ENCODE results near the gene GAPDHS. TPM values are rescaled to one million over a fixed set of nuclear protein-coding genes. Genes with fewer than 3 reads are reported as not detected.

The GAPDHS gene
- total and polyA plus RNA-seq, 4 donors: not detected

- DNase-seq (ENCODE audit: low spot score): no peak
- WGBS: 89% methylated on average over 7 of the region's 7 CpGs
- H3K4me1 ChIP-seq (ENCODE audit: control insufficient read depth in 4 of 4, insufficient read depth in 4 of 4, low read length in 3 of 4): no peaks in the 10 kb centered on the region
- no peak for TF ChIP-seq HNF4G (IDR thresholded peaks at IDR 0.05)
- no peak for TF ChIP-seq JUND (IDR thresholded peaks at IDR 0.05)
- TF ChIP-seq FOXA1 (IDR thresholded peaks at IDR 0.05): no peak
- TF ChIP-seq TAF1 (conservative IDR thresholded peaks at IDR 0.05): no peak
- TF ChIP-seq FOXA2 (IDR thresholded peaks at IDR 0.05): no peak
- TF ChIP-seq NR2F2 (IDR thresholded peaks at IDR 0.05): no peak
- no peak for TF ChIP-seq HNF4A (conservative IDR thresholded peaks at IDR 0.05)
- TF ChIP-seq ATF3 (IDR thresholded peaks at IDR 0.05): no peak
- H3K9ac ChIP-seq (ENCODE audit: low read depth in 1 of 2, low read length in 2 of 2): no peak overlapping the region
- peaks cover 0 to 4% (median 0%) of the 10 kb centered on the region in 4 donors for H3K27me3 ChIP-seq (ENCODE audit: control insufficient read depth in 4 of 4, insufficient read depth in 4 of 4, low read length in 3 of 4)
- H3K4me3 ChIP-seq (ENCODE audit: low read depth in 1 of 3, low read length in 3 of 3): no peak overlapping the region
- no peak overlapping the region for H3K27ac ChIP-seq (ENCODE audit: low read depth in 1 of 2, low read length in 2 of 2)
- no peaks in the 10 kb centered on the region for H3K9me3 ChIP-seq (ENCODE audit: control insufficient read depth in 4 of 4, low read length in 3 of 4)
- no peaks in the 10 kb centered on the region for H3K36me3 ChIP-seq (ENCODE audit: control insufficient read depth in 4 of 4, insufficient read depth in 3 of 4, low read depth in 1 of 4, low read length in 3 of 4)
Measured at GRCh38 chr19:35566738-35567137, 33.5 kb downstream of the GAPDHS start.

GRCh38 chr19:35569281-35569781 is 36.1 kb downstream of the GAPDHS start:
- no peak for DNase-seq (ENCODE audit: low spot score)
- TF ChIP-seq SP1 (IDR thresholded peaks at IDR 0.05) (no peak), CTCF (IDR thresholded peaks at IDR 0.05; ENCODE audit: low read depth, low read length, missing input control) (no peak), FOXA1 (IDR thresholded peaks at IDR 0.05) (no peak), RXRA (IDR thresholded peaks at IDR 0.05) (no peak), ATF3 (IDR thresholded peaks at IDR 0.05) (no peak), TAF1 (conservative IDR thresholded peaks at IDR 0.05) (no peak), RAD21 (IDR thresholded peaks at IDR 0.05) (no peak)
- Histone ChIP-seq H3K4me1 (ENCODE audit: control insufficient read depth in 4 of 4, insufficient read depth in 4 of 4, low read length in 3 of 4) (peaks cover 0 to 5% (median 2%) of the 10 kb centered on the region in 4 donors), H3K4me3 (ENCODE audit: low read depth in 1 of 3, low read length in 3 of 3) (no peak overlapping the region), H3K36me3 (ENCODE audit: control insufficient read depth in 4 of 4, insufficient read depth in 3 of 4, low read depth in 1 of 4, low read length in 3 of 4) (no peaks in the 10 kb centered on the region), H3K27ac (ENCODE audit: low read depth in 1 of 2, low read length in 2 of 2) (no peak overlapping the region), H3K9me3 (ENCODE audit: control insufficient read depth in 4 of 4, low read length in 3 of 4) (no peaks in the 10 kb centered on the region), H3K9ac (ENCODE audit: low read depth in 1 of 2, low read length in 2 of 2) (no peak overlapping the region), H3K27me3 (ENCODE audit: control insufficient read depth in 4 of 4, insufficient read depth in 4 of 4, low read length in 3 of 4) (peaks cover 0 to 4% (median 0%) of the 10 kb centered on the region in 4 donors)
- WGBS: 70% methylated on average over 5 of the region's 5 CpGs

- no peak overlapping the region for H3K9ac ChIP-seq (ENCODE audit: low read depth in 1 of 2, low read length in 2 of 2)
- no peak overlapping the region for H3K4me3 ChIP-seq (ENCODE audit: low read depth in 1 of 3, low read length in 3 of 3)
- no peak for TF ChIP-seq SP1 (IDR thresholded peaks at IDR 0.05)
- TF ChIP-seq JUND (IDR thresholded peaks at IDR 0.05): no peak
- TF ChIP-seq HNF4A (conservative IDR thresholded peaks at IDR 0.05): no peak
- no peak for TF ChIP-seq EGR1 (IDR thresholded peaks at IDR 0.05; ENCODE audit: low read depth in 2 of 2)
- TF ChIP-seq ZBTB33 (IDR thresholded peaks at IDR 0.05): no peak
- H3K27ac ChIP-seq (ENCODE audit: low read depth in 1 of 2, low read length in 2 of 2): no peak overlapping the region
- H3K27me3 ChIP-seq (ENCODE audit: control insufficient read depth in 4 of 4, insufficient read depth in 4 of 4, low read length in 3 of 4): no peaks in the 10 kb centered on the region
- DNase-seq (ENCODE audit: low spot score): no peak
- H3K9me3 ChIP-seq (ENCODE audit: control insufficient read depth in 4 of 4, low read length in 3 of 4): peaks cover 0 to 7% (median 4%) of the 10 kb centered on the region in 4 donors
- no peaks in the 10 kb centered on the region for H3K36me3 ChIP-seq (ENCODE audit: control insufficient read depth in 4 of 4, insufficient read depth in 3 of 4, low read depth in 1 of 4, low read length in 3 of 4)
- WGBS: 88% methylated on average over 1 of the region's 1 CpG
- peaks cover 0 to 5% (median 2%) of the 10 kb centered on the region in 4 donors for H3K4me1 ChIP-seq (ENCODE audit: control insufficient read depth in 4 of 4, insufficient read depth in 4 of 4, low read length in 3 of 4)
Measured at GRCh38 chr19:35571406-35571965, 38.2 kb downstream of the GAPDHS start.

All from liver (tissue), 9 donors.